Thoracic aorta (tissue), 2 donors: ENCODE measurements around the gene ADGRB3. TPM values are rescaled to one million over a fixed set of nuclear protein-coding genes. Genes with fewer than 3 reads are reported as not detected.
"Not testable (repeated sequence)": the region's sequence is repeated elsewhere in the genome, so short reads cannot be mapped to it uniquely, and the experiment has no call there.

Experiments
- ATAC-seq: fragments of 150-250 bp; one replicate; pipeline ENCODE4 v1.8.0; 2017; ENCODE audit warnings: low read depth; ENCODE audit not compliant: insufficient number of reproducible peaks, low FRiP score
- DNase-seq: peaks from one replicate; pipeline ENCODE4 v3.0.0-alpha.2; 2020; ENCODE audit warnings: low spot score
- H3K27ac ChIP-seq, 2 donors: fragments of 200-600 bp; sonication (generic); 1 replicate in 1 of 2; 2 replicates in 1 of 2; pipeline ENCODE4 v1.5.1; 2016; ENCODE audit warnings: mild to moderate bottlenecking in 2 of 2, moderate library complexity in 2 of 2
- H3K27me3 ChIP-seq: fragments of 200-600 bp; sonication (generic); replicated peaks from 2 replicates; pipeline ENCODE4 v1.6.0; 2016; ENCODE audit warnings: mild to moderate bottlenecking; ENCODE audit not compliant: insufficient read depth
- H3K36me3 ChIP-seq: fragments of 200-600 bp; sonication (generic); one replicate; pipeline ENCODE4 v1.5.1; 2016
- H3K4me1 ChIP-seq, 2 donors: fragments of 200-600 bp; sonication (generic); 1 replicate in 1 of 2; 2 replicates in 1 of 2; pipeline versions ENCODE4 v1.5.1 to v1.6.0; 2016; ENCODE audit warnings: low read depth in 2 of 2, mild to moderate bottlenecking in 1 of 2; ENCODE audit not compliant: control insufficient read depth in 1 of 2
- H3K4me3 ChIP-seq: fragments of 200-600 bp; sonication (generic); 2 replicates; pipeline ENCODE4 v1.5.1; 2016; ENCODE audit warnings: mild to moderate bottlenecking
- H3K9me3 ChIP-seq: fragments of 200-600 bp; sonication (generic); 2 replicates; pipeline ENCODE4 v1.5.1; 2016
- total RNA-seq, 2 donors: library from RNA; depleted of rRNA; stranded (reverse); fragments of >200 nt; gene quantifications; one replicate each; pipeline versions ENCODE4 v1.1.0 to v1.2.3, GENCODE V29; 2016
- TF ChIP-seq, protein P1 (sequence below): fragments of 200-600 bp; sonication (generic); IDR thresholded peaks from one replicate; pipeline ENCODE4 v1.5.1; 2019; ENCODE audit warnings: antibody characterized with exemption

ADGRB3 gene
- total RNA-seq, 2 donors from 2014 or later: 2.4 to 10.1 TPM

GRCh38 chr6:69423785-69424184, 788.7 kb downstream of the ADGRB3 start:
- H3K4me3 ChIP-seq: no peak overlapping the region
- H3K4me1 ChIP-seq: peaks cover 3 to 7% of the 10 kb centered on the region in 2 donors
- no peaks in the 10 kb centered on the region for H3K36me3 ChIP-seq
- no peak for DNase-seq
- no peak overlapping the region for H3K27ac ChIP-seq
- H3K27me3 ChIP-seq: no peaks in the 10 kb centered on the region
- TF ChIP-seq, protein P1, sequence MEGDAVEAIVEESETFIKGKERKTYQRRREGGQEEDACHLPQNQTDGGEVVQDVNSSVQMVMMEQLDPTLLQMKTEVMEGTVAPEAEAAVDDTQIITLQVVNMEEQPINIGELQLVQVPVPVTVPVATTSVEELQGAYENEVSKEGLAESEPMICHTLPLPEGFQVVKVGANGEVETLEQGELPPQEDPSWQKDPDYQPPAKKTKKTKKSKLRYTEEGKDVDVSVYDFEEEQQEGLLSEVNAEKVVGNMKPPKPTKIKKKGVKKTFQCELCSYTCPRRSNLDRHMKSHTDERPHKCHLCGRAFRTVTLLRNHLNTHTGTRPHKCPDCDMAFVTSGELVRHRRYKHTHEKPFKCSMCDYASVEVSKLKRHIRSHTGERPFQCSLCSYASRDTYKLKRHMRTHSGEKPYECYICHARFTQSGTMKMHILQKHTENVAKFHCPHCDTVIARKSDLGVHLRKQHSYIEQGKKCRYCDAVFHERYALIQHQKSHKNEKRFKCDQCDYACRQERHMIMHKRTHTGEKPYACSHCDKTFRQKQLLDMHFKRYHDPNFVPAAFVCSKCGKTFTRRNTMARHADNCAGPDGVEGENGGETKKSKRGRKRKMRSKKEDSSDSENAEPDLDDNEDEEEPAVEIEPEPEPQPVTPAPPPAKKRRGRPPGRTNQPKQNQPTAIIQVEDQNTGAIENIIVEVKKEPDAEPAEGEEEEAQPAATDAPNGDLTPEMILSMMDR: no peak
- H3K9me3 ChIP-seq: no peaks in the 10 kb centered on the region
- no peak for ATAC-seq

GRCh38 chr6:69424581-69424980, 789.5 kb downstream of the ADGRB3 start:
- H3K36me3 ChIP-seq: no peaks in the 10 kb centered on the region
- H3K9me3 ChIP-seq: no peaks in the 10 kb centered on the region
- TF ChIP-seq, protein P1: no peak

GRCh38 chr6:69427882-69428281, 792.8 kb downstream of the ADGRB3 start:
- DNase-seq: no peak
- H3K27me3 ChIP-seq: no peaks in the 10 kb centered on the region
- TF ChIP-seq, protein P1: no peak
- H3K27ac ChIP-seq: no peak overlapping the region
- H3K4me1 ChIP-seq: peaks cover 0 to 7% of the 10 kb centered on the region in 2 donors
- no peak overlapping the region for H3K4me3 ChIP-seq
- ATAC-seq: no peak
- no peaks in the 10 kb centered on the region for H3K36me3 ChIP-seq
- H3K9me3 ChIP-seq: no peaks in the 10 kb centered on the region

More at GRCh38 chr6:69424581-69424980, 789.5 kb downstream of the ADGRB3 start:
- ATAC-seq (no peak), DNase-seq (no peak)
- Histone ChIP-seq H3K4me1 (peaks cover 3 to 7% of the 10 kb centered on the region in 2 donors), H3K27ac (no peak overlapping the region), H3K4me3 (no peak overlapping the region), H3K27me3 (no peaks in the 10 kb centered on the region)

GRCh38 chr6:69432168-69432567, 797.1 kb downstream of the ADGRB3 start:
- H3K9me3 ChIP-seq, H3K27me3 ChIP-seq, ATAC-seq, H3K4me3 ChIP-seq, H3K36me3 ChIP-seq, H3K27ac ChIP-seq, DNase-seq, H3K4me1 ChIP-seq: not testable (repeated sequence)

GRCh38 chr6:69433116-69433515, 798.0 kb downstream of the ADGRB3 start:
- not testable (repeated sequence) for H3K36me3 ChIP-seq, H3K4me1 ChIP-seq, H3K4me3 ChIP-seq, H3K27ac ChIP-seq, ATAC-seq, H3K9me3 ChIP-seq, DNase-seq, H3K27me3 ChIP-seq

DNA sequence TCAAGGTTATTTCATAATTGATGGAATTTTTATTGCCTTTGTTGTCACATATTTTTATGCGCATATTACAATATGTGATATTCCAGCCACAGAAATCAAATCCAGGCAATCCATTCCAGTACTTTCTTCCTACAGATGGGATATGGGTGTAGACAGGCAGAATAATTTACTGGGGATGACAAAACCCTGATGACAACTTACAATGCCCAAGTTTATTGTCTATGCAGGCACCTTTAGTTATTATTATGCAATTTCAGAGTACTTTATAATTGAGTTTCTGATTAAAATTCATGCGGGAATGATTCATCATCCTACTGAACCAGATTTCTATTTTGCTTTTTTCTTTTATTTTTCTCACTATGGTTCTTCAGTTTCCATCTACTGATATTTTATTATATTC, 803.0 kb downstream of the ADGRB3 start:
- H3K4me3 ChIP-seq: no peak overlapping the region
- TF ChIP-seq, protein P1: no peak
- H3K36me3 ChIP-seq: no peaks in the 10 kb centered on the region
- DNase-seq (no peak), ATAC-seq (no peak)
- no peaks in the 10 kb centered on the region for H3K9me3 ChIP-seq
- H3K27me3 ChIP-seq: no peaks in the 10 kb centered on the region
- no peaks in the 10 kb centered on the region for H3K4me1 ChIP-seq
- no peak overlapping the region for H3K27ac ChIP-seq
